Psoas muscle (tissue), 8 donors: ENCODE data around the gene CLHC1. TPM values are rescaled to one million over a fixed set of nuclear protein-coding genes. Genes with fewer than 3 reads are reported as not detected.

ENCODE experiments used
- ATAC-seq, 4 donors: fragments of 200-7000 bp; cut with Tn5 transposase; one replicate each; pipeline ENCODE4 v1.9.1; 2020; ENCODE audit warnings: moderate library complexity in 3 of 4, mild to moderate bottlenecking in 2 of 4
- DNase-seq, 2 donors: peaks; one replicate each; pipeline ENCODE4 v3.0.0-alpha.2; 2020
- H3K27ac ChIP-seq: fragments of 200-600 bp; one replicate; pipeline ENCODE4 v1.8.0; 2022
- H3K27me3 ChIP-seq, 3 donors: fragments of 200-600 bp in 1 of 3; one replicate each; pipeline versions ENCODE4 v1.6.1 to v1.8.0; 2013 to 2022; ENCODE audit warnings: low read length in 2 of 3, mild to moderate bottlenecking in 2 of 3, moderate library complexity in 1 of 3; ENCODE audit not compliant: insufficient read depth in 3 of 3
- H3K36me3 ChIP-seq, 2 donors: fragments of 200-600 bp in 1 of 2; one replicate each; pipeline versions ENCODE4 v1.6.1 to v1.8.0; 2013 to 2022; ENCODE audit warnings: low read depth in 1 of 2, mild to moderate bottlenecking in 1 of 2, moderate library complexity in 1 of 2; ENCODE audit not compliant: insufficient read depth in 1 of 2
- H3K4me1 ChIP-seq: fragments of 200-600 bp; one replicate; pipeline ENCODE4 v1.8.0; 2022
- H3K4me3 ChIP-seq: fragments of 200-600 bp; one replicate; pipeline ENCODE4 v1.8.0; 2022; ENCODE audit warnings: mild to moderate bottlenecking
- H3K9me3 ChIP-seq: fragments of 200-600 bp; one replicate; pipeline ENCODE4 v1.8.0; 2022
- CTCF ChIP-seq: fragments of 200-600 bp; IDR thresholded peaks from one replicate; pipeline ENCODE4 v1.8.0; 2022; ENCODE audit warnings: antibody characterized with exemption
- WGBS, 3 donors: extraction: QIAGEN DNeasy Blood & Tissue Kit; methylation state at CpG; one replicate each; pipeline versions ENCODE4 v1.1.6 to v1.1.7; 2013; 5-methylcytosine and 5-hydroxymethylcytosine counted together
- intact Hi-C, 2 donors: fragments of 100-400 bp; cut with DNase I; formaldehyde crosslinking; loops; one replicate each; pipeline versions ENCODE4 v1.11.0 to v1.14.2; 2022
- polyA plus RNA-seq, 3 donors: library from polyadenylated mRNA; stranded (reverse); fragments of 200-250 nt; gene quantifications; one replicate each; pipeline ENCODE4 v1.2.3, GENCODE V29; 2013
- total RNA-seq, 4 donors: library from RNA; stranded (reverse); fragmentation: NEBNext Ultra II Directional in 2 of 4; extraction: Animal tissue kit (Norgen Biotek cat#: 25700) in 2 of 4; gene quantifications; one replicate each; pipeline versions ENCODE4 v1.2.1 to v1.2.4, GENCODE V29; 2021 to 2023
- donor health status: healthy with polysubstance abuse.
- donor health status: DM: no; HTN: no; CAD: no; lungs with moderate emphysema.
- donor health status: Bipolar disorder and iron deficiency.
- donor health status: healthy.
- donor health status: DM: yes; HTN: yes; CAD: no.
- donor health status: DM: no; HTN: no; CAD: no.
- donor health status: DM: no; HTN: no; CAD: no.
- donor health status: DM: yes; HTN: yes; CAD: no.

Gene CLHC1
- total and polyA plus RNA-seq, 7 donors: 0.47 to 6.8 (median 3.2) TPM

- H3K36me3 ChIP-seq: no peaks in the 10 kb centered on the region
- H3K27me3 ChIP-seq: no peaks in the 10 kb centered on the region
- 81 to 82% (median 82%) methylated on average over 10 of the region's 10 CpGs for WGBS, 3 donors
- no peak overlapping the region for H3K4me3 ChIP-seq
- DNase-seq (no peak), ATAC-seq (no peak)
- TF ChIP-seq CTCF: no peak
- no peaks in the 10 kb centered on the region for H3K9me3 ChIP-seq
- H3K4me1 ChIP-seq: peaks cover 20% of the 10 kb centered on the region
- intact Hi-C loops: loop anchor here in 1 of 2 donors (5.0 kb wide), 2 partner anchors 36 to 101 kb away; no protein-coding TSS in a partner anchor
- H3K27ac ChIP-seq: peak overlapping the region; percentile 62
Observed at GRCh38 chr2:55158111-55158814, 73.8 kb downstream of the CLHC1 start.

GRCh38 chr2:55157474-55157884 is 74.6 kb downstream of the CLHC1 start:
- peak; percentile 5 for TF ChIP-seq CTCF
- intact Hi-C loops: loop anchor here in 1 of 2 donors (5.0 kb wide), 2 partner anchors 35 to 100 kb away; no protein-coding TSS in a partner anchor
- Histone ChIP-seq H3K27me3 (no peaks in the 10 kb centered on the region), H3K9me3 (no peaks in the 10 kb centered on the region), H3K27ac (no peak overlapping the region), H3K36me3 (no peaks in the 10 kb centered on the region), H3K4me1 (peaks cover 20% of the 10 kb centered on the region), H3K4me3 (no peak overlapping the region)
- peak; percentile 56 to 80 (median 66) for ATAC-seq
- 36 to 47% (median 44%) methylated on average over 2 of the region's 2 CpGs for whole genome bisulfite sequencing, 3 donors
- no peak for DNase-seq

GRCh38 chr2:55156984-55157383 is 75.1 kb downstream of the CLHC1 start:
- no peak for DNase-seq
- intact Hi-C loops: loop anchor here in 1 of 2 donors (5.0 kb wide), 2 partner anchors 35 to 100 kb away; no protein-coding TSS in a partner anchor
- no peak for ATAC-seq
- H3K9me3 ChIP-seq: no peaks in the 10 kb centered on the region
- no peak overlapping the region for H3K27ac ChIP-seq
- H3K4me1 ChIP-seq: peaks cover 20% of the 10 kb centered on the region
- no peak overlapping the region for H3K4me3 ChIP-seq
- TF ChIP-seq CTCF: no peak
- H3K36me3 ChIP-seq: no peaks in the 10 kb centered on the region
- H3K27me3 ChIP-seq: no peaks in the 10 kb centered on the region
- 79 to 86% (median 79%) methylated on average over 2 of the region's 2 CpGs for WGBS, 3 donors

GRCh38 chr2:55156326-55156725 is 75.8 kb downstream of the CLHC1 start:
- no peak for DNase-seq
- Histone ChIP-seq H3K36me3 (no peaks in the 10 kb centered on the region), H3K9me3 (no peaks in the 10 kb centered on the region), H3K27ac (no peak overlapping the region), H3K27me3 (no peaks in the 10 kb centered on the region), H3K4me1 (peaks cover 20% of the 10 kb centered on the region), H3K4me3 (no peak overlapping the region)
- ATAC-seq: no peak
- intact Hi-C loops: loop anchor here in 1 of 2 donors (5.0 kb wide), 2 partner anchors 34 to 99 kb away; no protein-coding TSS in a partner anchor
- 20 to 32% (median 21%) methylated on average over 2 of the region's 2 CpGs for WGBS, 3 donors
- no peak for TF ChIP-seq CTCF
